Liver (tissue), 9 donors: ENCODE data around the gene SMIM44. TPM values are rescaled to one million over a fixed set of nuclear protein-coding genes. Genes with fewer than 3 reads are reported as not detected.

Experiments used
- DNase-seq: peaks from one replicate; pipeline ENCODE4 v3.0.0-alpha.2; 2017; ENCODE audit warnings: low spot score
- H3K27ac ChIP-seq, 2 donors: one replicate each; pipeline ENCODE4 v1.7.0; 2013; ENCODE audit warnings: inconsistent platforms in 2 of 2, low read length in 2 of 2, control low read depth in 1 of 2, low read depth in 1 of 2, mild to moderate bottlenecking in 1 of 2
- H3K27me3 ChIP-seq, 4 donors: one replicate each; pipeline versions ENCODE4 v1.6.1 to v1.7.0; 2013; ENCODE audit warnings: low read length in 3 of 4, inconsistent platforms in 1 of 4, mild to moderate bottlenecking in 1 of 4, moderate library complexity in 1 of 4; ENCODE audit not compliant: control insufficient read depth in 4 of 4, insufficient read depth in 4 of 4
- H3K36me3 ChIP-seq, 4 donors: one replicate each; pipeline versions ENCODE4 v1.6.1 to v1.7.0; 2013; ENCODE audit warnings: low read length in 3 of 4, mild to moderate bottlenecking in 3 of 4, low read depth in 1 of 4, moderate library complexity in 1 of 4; ENCODE audit not compliant: control insufficient read depth in 4 of 4, insufficient read depth in 3 of 4
- H3K4me1 ChIP-seq, 4 donors: one replicate each; pipeline versions ENCODE4 v1.6.1 to v1.7.0; 2013; ENCODE audit warnings: low read length in 3 of 4, mild to moderate bottlenecking in 3 of 4, moderate library complexity in 1 of 4; ENCODE audit not compliant: control insufficient read depth in 4 of 4, insufficient read depth in 4 of 4
- H3K4me3 ChIP-seq, 3 donors: one replicate each; pipeline versions ENCODE4 v1.6.1 to v1.7.0; 2013; ENCODE audit warnings: low read length in 3 of 3, control low read depth in 1 of 3, low read depth in 1 of 3, mild to moderate bottlenecking in 1 of 3
- H3K9ac ChIP-seq, 2 donors: one replicate each; pipeline ENCODE4 v1.7.0; 2013; ENCODE audit warnings: low read length in 2 of 2, mild to moderate bottlenecking in 2 of 2, moderate library complexity in 2 of 2, control low read depth in 1 of 2, low read depth in 1 of 2
- H3K9me3 ChIP-seq, 4 donors: one replicate each; pipeline versions ENCODE4 v1.6.1 to v1.7.0; 2013; ENCODE audit warnings: low read length in 3 of 4; ENCODE audit not compliant: control insufficient read depth in 4 of 4
- ATF3 ChIP-seq: IDR thresholded peaks from 2 replicates; pipeline ENCODE4 v1.6.1; 2016; ENCODE audit warnings: antibody characterized with exemption
- CTCF ChIP-seq: fragments of 150-350 bp; IDR thresholded peaks from 2 replicates; pipeline ENCODE4 v1.5.1; 2017; ENCODE audit warnings: improper control_type of control experiment, low read depth, low read length; ENCODE audit not compliant: missing input control
- EGR1 ChIP-seq, 2 donors: IDR thresholded peaks; 2 replicates each; pipeline ENCODE4 v1.6.1; 2016 to 2018; ENCODE audit warnings: antibody characterized with exemption in 2 of 2, low read depth in 2 of 2
- FOXA2 ChIP-seq: IDR thresholded peaks from 2 replicates; pipeline ENCODE4 v1.6.1; 2016; ENCODE audit warnings: antibody characterized with exemption
- HNF4A ChIP-seq, 2 donors: conservative IDR thresholded peaks; 2 replicates each; pipeline ENCODE4 v1.6.1; 2016; ENCODE audit warnings: antibody characterized with exemption in 2 of 2, mild to moderate bottlenecking in 2 of 2
- HNF4G ChIP-seq: IDR thresholded peaks from 2 replicates; pipeline ENCODE4 v1.6.1; 2016; ENCODE audit warnings: antibody characterized with exemption
- JUND ChIP-seq, 2 donors: IDR thresholded peaks; 2 replicates each; pipeline ENCODE4 v1.6.1; 2016; ENCODE audit warnings: antibody characterized with exemption in 2 of 2
- MAX ChIP-seq: IDR thresholded peaks from 2 replicates; pipeline ENCODE4 v1.6.1; 2016; ENCODE audit warnings: antibody characterized with exemption
- NR2F2 ChIP-seq: IDR thresholded peaks from 2 replicates; pipeline ENCODE4 v1.6.1; 2016; ENCODE audit warnings: antibody characterized with exemption
- RAD21 ChIP-seq, 2 donors: IDR thresholded peaks; 2 replicates each; pipeline ENCODE4 v1.6.1; 2016; ENCODE audit warnings: antibody characterized with exemption in 2 of 2, mild to moderate bottlenecking in 2 of 2
- RXRA ChIP-seq, 2 donors: IDR thresholded peaks; 2 replicates each; pipeline ENCODE4 v1.6.1; 2017 to 2018; ENCODE audit warnings: antibody characterized with exemption in 2 of 2, mild to moderate bottlenecking in 1 of 2
- TAF1 ChIP-seq: conservative IDR thresholded peaks from 2 replicates; pipeline ENCODE4 v1.6.1; 2016; ENCODE audit warnings: antibody characterized with exemption, mild to moderate bottlenecking
- YY1 ChIP-seq: IDR thresholded peaks from 2 replicates; pipeline ENCODE4 v1.6.1; 2016; ENCODE audit warnings: antibody characterized with exemption, mild to moderate bottlenecking
- ZBTB33 ChIP-seq: IDR thresholded peaks from 2 replicates; pipeline ENCODE4 v1.6.1; 2016; ENCODE audit warnings: antibody characterized with exemption
- WGBS: extraction: QIAGEN DNeasy Blood & Tissue Kit; methylation state at CpG from one replicate; pipeline ENCODE4 v1.1.7; 2013; 5-methylcytosine and 5-hydroxymethylcytosine counted together
- polyA plus RNA-seq, 2 donors: library from polyadenylated mRNA; stranded (reverse) in 1 of 2; unstranded in 1 of 2; fragments of 200-250 nt in 1 of 2; fragments of >200 nt in 1 of 2; fragmentation: Nextera tagmentation in 1 of 2; extraction: Ambion mirVana in 1 of 2; gene quantifications; one replicate each; pipeline versions ENCODE4 v1.2.1 to v1.2.3, GENCODE V29; 2013 to 2015
- total RNA-seq, 2 donors: library from RNA; depleted of rRNA; stranded (reverse); fragments of >200 nt; gene quantifications; one replicate each; pipeline ENCODE4 v1.2.3, GENCODE V29; 2014
- donor health status: healthy.
- donor health status: healthy.
- donor health status: healthy.
- donor health status: healthy.
- donor health status: healthy.

The SMIM44 gene
- total and polyA plus RNA-seq, 4 donors = not detected

GRCh38 chr19:3480383-3481091 is 2.7 kb downstream of the SMIM44 start, which contains the start of gene SMIM24:
TSS of gene SMIM24 (minus strand) at chr19:3480525. CDS start at chr19:3480463, 62 bp downstream.
- Histone ChIP-seq H3K9me3 (no peaks in the 10 kb centered on the region), H3K36me3 (no peaks in the 10 kb centered on the region), H3K27ac (no peak within 1 kb of the TSS), H3K4me1 (no peaks in the 10 kb centered on the region), H3K9ac (no peak within 1 kb of the TSS), H3K4me3 (peak within 1 kb of the TSS in 1 of 3 donors; percentile 0), H3K27me3 (peaks cover 0 to 2% (median 0%) of the 10 kb centered on the region in 4 donors)
- TF ChIP-seq RXRA (IDR thresholded peaks at IDR 0.05) (peak; percentile 6 to 30), RAD21 (IDR thresholded peaks at IDR 0.05) (no peak), ATF3 (no peak), NR2F2 (no peak), EGR1 (IDR thresholded peaks at IDR 0.05; ENCODE audit: low read depth in 2 of 2) (no peak), JUND (IDR thresholded peaks at IDR 0.05) (no peak), YY1 (no peak), HNF4A (conservative IDR thresholded peaks at IDR 0.05) (peak; percentile 65 to 73), HNF4G (no peak), ZBTB33 (no peak), TAF1 (no peak), CTCF (no peak), MAX (no peak)
- DNase-seq = no peak
- 40% methylated on average over 27 of the region's 27 CpGs for WGBS

GRCh38 chr19:3479834-3480215 is 3.4 kb downstream of the SMIM44 start:
- Histone ChIP-seq H3K4me1 (no peaks in the 10 kb centered on the region), H3K36me3 (no peaks in the 10 kb centered on the region), H3K27me3 (peaks cover 0 to 2% (median 0%) of the 10 kb centered on the region in 4 donors), H3K9ac (no peak overlapping the region), H3K27ac (no peak overlapping the region), H3K9me3 (no peaks in the 10 kb centered on the region), H3K4me3 (peak overlapping the region in 1 of 3 donors; percentile 0)
- no peak for TF ChIP-seq FOXA2
- WGBS = 44% methylated on average over 9 of the region's 9 CpGs
- DNase-seq = no peak
